ENCODE results near the gene MED12L.

DNA sequence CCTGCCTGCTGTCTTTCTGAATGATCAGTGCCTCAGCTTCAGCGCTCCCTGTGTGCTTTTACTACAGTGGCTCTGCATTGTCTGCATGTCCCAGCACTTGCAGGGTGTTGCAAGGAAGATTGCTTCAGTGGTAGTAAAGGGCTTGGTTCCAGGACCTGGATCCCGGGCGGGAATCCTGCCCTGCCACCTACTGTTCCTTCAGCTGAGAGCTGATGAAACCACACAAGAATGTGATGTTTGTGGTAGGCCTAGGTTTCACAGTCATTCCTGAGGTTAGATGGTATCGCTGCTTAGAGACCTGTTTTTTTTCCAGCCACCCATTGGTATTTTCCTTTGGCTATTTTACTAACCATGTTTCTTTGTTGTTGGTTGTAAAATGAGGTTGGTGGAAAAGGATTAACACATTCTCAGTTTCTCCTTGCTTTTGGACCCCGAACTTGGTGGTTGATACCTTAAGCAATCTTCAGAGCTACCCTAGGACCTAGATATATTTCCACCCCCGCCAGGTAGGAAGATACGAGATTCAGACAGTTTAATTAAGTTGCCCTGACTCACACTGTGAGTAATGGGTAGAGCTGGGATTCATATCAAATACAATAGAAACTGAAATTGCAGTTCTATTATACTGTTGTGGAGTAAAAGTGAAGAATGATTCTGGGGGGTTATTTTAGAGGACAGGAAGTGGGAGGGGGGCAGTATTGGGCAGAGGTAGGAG is 219.8 kb downstream of the MED12L start:
- TF ChIP-seq GATA2 (IDR thresholded peaks at IDR 0.05; ENCODE audit: low read depth, low read length) (no peak), GATA3 (IDR thresholded peaks at IDR 0.05; ENCODE audit: low read depth, low read length) (no peak)
